Neural cell (in vitro differentiated cells): ENCODE results near the gene UNC13B. TPM values are rescaled to one million over a fixed set of nuclear protein-coding genes. Genes with fewer than 3 reads are reported as not detected.

Experiments used
- H2AFZ ChIP-seq: fragments of 200-600, 300-800 bp; sonication (generic), shearing (Covaris generic); 2 replicates; pipeline ENCODE4 v1.6.0; 2014; ENCODE audit warnings: low read depth, mild to moderate bottlenecking, antibody characterized with exemption, low read length, moderate library complexity
- H3F3A ChIP-seq: fragments of 200-600 bp; shearing (Covaris generic); 2 replicates; pipeline ENCODE4 v1.6.1; 2016; ENCODE audit warnings: mild to moderate bottlenecking, moderate library complexity, mixed read lengths, antibody characterized with exemption, low read length; ENCODE audit not compliant: insufficient read depth, poor library complexity, severe bottlenecking
- H3K27ac ChIP-seq: fragments of 200-600, 300-800 bp; sonication (generic), shearing (Covaris generic); 2 replicates; pipeline ENCODE4 v1.5.1; 2014; ENCODE audit warnings: mild to moderate bottlenecking, low read length, moderate library complexity
- H3K27me3 ChIP-seq: fragments of 300-800, 200-600 bp; sonication (generic), shearing (Covaris generic); 2 replicates; pipeline ENCODE4 v1.6.0; 2014; ENCODE audit warnings: mild to moderate bottlenecking, low read depth, low read length, moderate library complexity; ENCODE audit not compliant: insufficient read depth
- H3K36me3 ChIP-seq: fragments of 300-800, 200-600 bp; sonication (generic), shearing (Covaris generic); 2 replicates; pipeline ENCODE4 v1.5.1; 2014; ENCODE audit warnings: mild to moderate bottlenecking, antibody characterized with exemption, low read length, moderate library complexity; ENCODE audit not compliant: insufficient read depth
- H3K4me2 ChIP-seq: fragments of 300-800, 200-600 bp; sonication (generic), shearing (Covaris generic); 2 replicates; pipeline ENCODE4 v1.6.0; 2014; ENCODE audit warnings: mild to moderate bottlenecking, low read length
- H3K4me3 ChIP-seq: fragments of 300-800, 200-600 bp; sonication (generic), shearing (Covaris generic); 2 replicates; pipeline ENCODE4 v1.5.1; 2014; ENCODE audit warnings: mild to moderate bottlenecking, low read length, moderate library complexity
- H3K79me2 ChIP-seq: fragments of 200-600 bp; shearing (Covaris generic); replicated peaks from 2 replicates; pipeline ENCODE4 v1.6.0; 2014; ENCODE audit warnings: mild to moderate bottlenecking, low read length, moderate library complexity; ENCODE audit not compliant: insufficient read depth
- H3K9ac ChIP-seq: fragments of 300-800, 200-600 bp; sonication (generic), shearing (Covaris generic); 2 replicates; pipeline ENCODE4 v1.6.1; 2016; ENCODE audit warnings: mild to moderate bottlenecking, low read length, mixed read lengths
- H3K9me2 ChIP-seq: fragments of 200-600 bp; shearing (Covaris generic); 2 replicates; pipeline ENCODE4 v1.6.1; 2016; ENCODE audit warnings: mild to moderate bottlenecking, low read length, mixed read lengths; ENCODE audit not compliant: insufficient read depth
- H3K9me3 ChIP-seq: fragments of 200-600, 300-800 bp; sonication (generic), shearing (Covaris generic); 2 replicates; pipeline ENCODE4 v1.6.1; 2016; ENCODE audit warnings: mild to moderate bottlenecking, mixed run types, low read length, moderate library complexity, mixed read lengths
- H4K20me1 ChIP-seq: fragments of 200-600 bp; shearing (Covaris generic); 2 replicates; pipeline ENCODE4 v1.6.1; 2016; ENCODE audit warnings: mild to moderate bottlenecking, mixed run types; ENCODE audit not compliant: insufficient read depth
- CTCF ChIP-seq: fragments of 450-650 bp; IDR thresholded peaks from 2 replicates; pipeline ENCODE4 v1.5.1; 2014; ENCODE audit warnings: antibody characterized with exemption, mild to moderate bottlenecking, moderate library complexity; ENCODE audit not compliant: poor library complexity, severe bottlenecking
- EP300 ChIP-seq: fragments of 450-650 bp; conservative IDR thresholded peaks from 2 replicates; pipeline ENCODE4 v1.6.1; 2014; ENCODE audit warnings: antibody characterized with exemption, mild to moderate bottlenecking, moderate library complexity; ENCODE audit not compliant: poor library complexity, severe bottlenecking
- EZH2 ChIP-seq: fragments of 200-600, 300-800 bp; shearing (Covaris generic), sonication (generic); IDR thresholded peaks from 2 replicates; pipeline ENCODE4 v1.6.1; 2014; ENCODE audit warnings: antibody characterized with exemption, low read length, borderline replicate concordance, mild to moderate bottlenecking; ENCODE audit not compliant: insufficient read depth, poor library complexity, severe bottlenecking
- MXI1 ChIP-seq: fragments of 450-650 bp; conservative IDR thresholded peaks from 2 replicates; pipeline ENCODE4 v1.6.1; 2014; ENCODE audit warnings: antibody characterized with exemption, mild to moderate bottlenecking; ENCODE audit not compliant: poor library complexity, severe bottlenecking
- POLR2AphosphoS5 ChIP-seq: IDR thresholded peaks from 2 replicates; pipeline ENCODE4 v1.6.1; 2012
- RAD21 ChIP-seq: fragments of 450-650 bp; conservative IDR thresholded peaks from 2 replicates; pipeline ENCODE4 v1.6.1; 2014; ENCODE audit warnings: antibody characterized with exemption, mild to moderate bottlenecking, moderate library complexity
- REST ChIP-seq: IDR thresholded peaks from 2 replicates; pipeline ENCODE4 v1.6.1; 2012; ENCODE audit warnings: borderline replicate concordance
- SMC3 ChIP-seq: fragments of 450-650 bp; conservative IDR thresholded peaks from 2 replicates; pipeline ENCODE4 v1.6.1; 2014; ENCODE audit warnings: antibody characterized with exemption, mild to moderate bottlenecking, moderate library complexity; ENCODE audit not compliant: poor library complexity
- TAF1 ChIP-seq: IDR thresholded peaks from 2 replicates; pipeline ENCODE4 v1.6.1; 2012; ENCODE audit warnings: low read depth
- polyA plus RNA-seq: library from polyadenylated mRNA; depleted of rRNA; stranded (reverse); fragments of >200 nt; gene quantifications from 2 replicates; pipeline ENCODE4 v1.2.3, GENCODE V29; 2014

The UNC13B gene
- polyA plus RNA-seq, 1 donor from 2014 or later = 37.2 TPM

- Histone ChIP-seq H3K36me3 (no peaks in the 10 kb centered on the region), H3K4me3 (no peak overlapping the region), H3K27ac (no peak overlapping the region), H3K27me3 (no peaks in the 10 kb centered on the region), H3K79me2 (no peaks in the 10 kb centered on the region), H3K4me2 (no peak overlapping the region), H3K9ac (no peak overlapping the region), H4K20me1 (no peaks in the 10 kb centered on the region), H3F3A (no peaks in the 10 kb centered on the region), H3K9me2 (no peaks in the 10 kb centered on the region), H2AFZ (no peak overlapping the region), H3K9me3 (peaks cover 38% of the 10 kb centered on the region)
- TF ChIP-seq EP300 (no peak), SMC3 (no peak), CTCF (no peak), REST (no peak), POLR2AphosphoS5 (no peak), MXI1 (no peak), TAF1 (no peak), EZH2 (no peak), RAD21 (no peak)
Observed at GRCh38 chr9:35190203-35190602, 28.4 kb downstream of the UNC13B start.

- Histone ChIP-seq H3K9me2 (no peaks in the 10 kb centered on the region), H3K9ac (no peak overlapping the region), H3K4me3 (no peak overlapping the region), H3K27me3 (no peaks in the 10 kb centered on the region), H2AFZ (no peak overlapping the region), H4K20me1 (no peaks in the 10 kb centered on the region), H3K36me3 (no peaks in the 10 kb centered on the region), H3K79me2 (no peaks in the 10 kb centered on the region), H3K9me3 (peaks cover 36% of the 10 kb centered on the region), H3K4me2 (no peak overlapping the region), H3F3A (no peaks in the 10 kb centered on the region), H3K27ac (no peak overlapping the region)
- TF ChIP-seq RAD21 = no peak
- TF ChIP-seq TAF1 = no peak
Observed at GRCh38 chr9:35191105-35191504, 29.3 kb downstream of the UNC13B start.

GRCh38 chr9:35193762-35194161 is 32.0 kb downstream of the UNC13B start:
- Histone ChIP-seq H3K9me2 (no peaks in the 10 kb centered on the region), H3K27ac (no peak overlapping the region), H3K79me2 (no peaks in the 10 kb centered on the region), H3K4me2 (no peak overlapping the region), H4K20me1 (no peaks in the 10 kb centered on the region), H3K9ac (no peak overlapping the region), H3K4me3 (no peak overlapping the region), H3K27me3 (no peaks in the 10 kb centered on the region), H3K9me3 (peaks cover 36% of the 10 kb centered on the region), H3K36me3 (no peaks in the 10 kb centered on the region), H2AFZ (no peak overlapping the region), H3F3A (no peaks in the 10 kb centered on the region)
- no peak for TF ChIP-seq POLR2AphosphoS5
- TF ChIP-seq REST = no peak
- TF ChIP-seq EP300 = no peak
- TF ChIP-seq TAF1 = no peak
- no peak for TF ChIP-seq EZH2
- no peak for TF ChIP-seq CTCF
- TF ChIP-seq SMC3 = no peak
- no peak for TF ChIP-seq RAD21
- no peak for TF ChIP-seq MXI1
